Measurements from ENCODE around the gene PTPDC1. TPM values are rescaled to one million over a fixed set of nuclear protein-coding genes. Genes with fewer than 3 reads are reported as not detected.

Gene PTPDC1
- total and polyA plus RNA-seq, 2 experiments from 2014 or later, result 3.3 to 11.8 TPM

Other genes starting within 250 kb of the PTPDC1 start
- 0.24 TPM in 1 of 2 replicates, not detected in the other for gene BARX1, start 129.1 kb upstream of the PTPDC1 start, total RNA-seq
- gene BARX1, start 129.1 kb upstream of the PTPDC1 start, polyA plus RNA-seq, result 0.17 and 0.30 TPM in 2 replicates
- gene ZNF169, start 174.8 kb downstream of the PTPDC1 start, total RNA-seq, result 7.2 and 9.4 TPM in 2 replicates
- 5.6 and 6.3 TPM in 2 replicates for gene ZNF169, start 174.8 kb downstream of the PTPDC1 start, polyA plus RNA-seq
- gene NUTM2F, start 244.2 kb downstream of the PTPDC1 start, total RNA-seq, result 1.7 TPM in 1 of 2 replicates, not detected in the other
- 0.31 TPM in 1 of 2 replicates, not detected in the other for gene NUTM2F, start 244.2 kb downstream of the PTPDC1 start, polyA plus RNA-seq

Measured in cardiac muscle cell (in vitro differentiated cells and primary cell).